K562 (cell line): ENCODE results near the gene FRK. TPM values are rescaled to one million over a fixed set of nuclear protein-coding genes. Genes with fewer than 3 reads are reported as not detected.

ENCODE experiments used
- ATAC-seq: fragments of 200-7000 bp; cut with Tn5 transposase; 3 replicates; pipeline ENCODE4 v1.9.1; 2020; ENCODE audit warnings: moderate library complexity
- BruUV-seq: library from RNA; stranded (reverse); fragments of 400-500 nt; replicated peaks from 2 replicates; lab custom pipeline; 2021; lab: Mats Ljungman, UMichigan
- CTCF ChIA-PET: fragments of 300-600 bp; formaldehyde crosslinking; extraction: SDS; loops from one replicate; lab custom pipeline; 2021; ENCODE audit warnings: low intra/inter-chr PET ratio; lab: Yijun Ruan, JAX
- POLR2A ChIA-PET: fragments of 300-600, 350-650 bp; sonication (Branson Sonifier 250); formaldehyde crosslinking; extraction: SDS; loops from one replicate; lab custom pipeline; 2021; ENCODE audit warnings: antibody characterized with exemption, inconsistent platforms; lab: Yijun Ruan, JAX
- DNase-seq, 4 experiments: peaks; one replicate each; pipeline versions ENCODE4 v3.0.0 to v3.0.0-alpha.2; 2011 to 2018; ENCODE audit warnings: low spot score in 3 of 4, mixed read lengths in 3 of 4; ENCODE audit errors: extremely low read depth in 1 of 4
- FAIRE-seq: peaks from 2 replicates; lab custom pipeline; 2011; peaks lifted over from hg19 to GRCh38; lab: Jason Lieb, UNC
- H2AFZ ChIP-seq: 2 replicates; pipeline ENCODE4 v1.6.0; 2011; ENCODE audit warnings: low read depth, low read length, control low read depth, inconsistent platforms
- H3K27ac ChIP-seq: fragments of 200-600 bp; 3 replicates; pipeline ENCODE4 v1.8.0; 2011; ENCODE audit warnings: low read depth, mild to moderate bottlenecking, control low read depth, inconsistent platforms, low read length, moderate library complexity, mixed read lengths; ENCODE audit errors: extremely low read depth
- H3K27me3 ChIP-seq, 2 experiments: fragments of 300-600 bp in 1 of 2; 2 replicates in 1 of 2; 3 replicates in 1 of 2; pipeline versions ENCODE4 v1.6.0 to v1.8.0; 2011; ENCODE audit warnings: inconsistent platforms in 2 of 2, low read length in 2 of 2, mild to moderate bottlenecking in 1 of 2, mixed read lengths in 1 of 2, moderate library complexity in 1 of 2; ENCODE audit not compliant: control insufficient read depth in 2 of 2, insufficient read depth in 2 of 2
- H3K36me3 ChIP-seq: fragments of 300-600 bp; 3 replicates; pipeline ENCODE4 v1.8.0; 2011; ENCODE audit warnings: mild to moderate bottlenecking, low read length, inconsistent platforms; ENCODE audit not compliant: control insufficient read depth, insufficient read depth
- H3K4me1 ChIP-seq, 2 experiments: fragments of 200-600 bp in 1 of 2; replicated peaks in 1 of 2; 2 replicates in 1 of 2; 3 replicates in 1 of 2; pipeline versions ENCODE4 v1.5.1 to v1.8.0; 2011; ENCODE audit warnings: inconsistent platforms in 2 of 2, low read length in 2 of 2, mild to moderate bottlenecking in 1 of 2, mixed read lengths in 1 of 2, moderate library complexity in 1 of 2; ENCODE audit not compliant: control insufficient read depth in 2 of 2, insufficient read depth in 2 of 2
- H3K4me2 ChIP-seq: 2 replicates; pipeline ENCODE4 v1.6.1; 2011; ENCODE audit warnings: low read length, control low read depth, inconsistent platforms, mixed read lengths; ENCODE audit not compliant: insufficient read depth
- H3K4me3 ChIP-seq: fragments of 200-600 bp; sonication (generic), shearing (Covaris generic); 2 replicates; pipeline ENCODE4 v1.5.1; 2016; ENCODE audit warnings: control low read depth, inconsistent platforms
- H3K79me2 ChIP-seq: fragments of 200-600 bp; 3 replicates; pipeline ENCODE4 v1.8.0; 2011; ENCODE audit warnings: low read length, inconsistent platforms; ENCODE audit not compliant: control insufficient read depth, insufficient read depth
- H3K9ac ChIP-seq, 2 experiments: 2 replicates each; pipeline versions ENCODE4 v1.6.0 to v1.6.1; 2011; ENCODE audit warnings: low read depth in 2 of 2, low read length in 2 of 2, control low read depth in 1 of 2, inconsistent platforms in 1 of 2, mild to moderate bottlenecking in 1 of 2, mixed read lengths in 1 of 2; ENCODE audit not compliant: insufficient read depth in 1 of 2
- H3K9me1 ChIP-seq: one replicate; pipeline ENCODE4 v1.6.0; 2011; ENCODE audit warnings: inconsistent platforms, mild to moderate bottlenecking, low read length, moderate library complexity; ENCODE audit not compliant: control insufficient read depth, insufficient read depth
- H3K9me3 ChIP-seq: replicated peaks from 2 replicates; pipeline ENCODE4 v1.5.1; 2011; ENCODE audit warnings: low read depth, low read length, inconsistent platforms; ENCODE audit not compliant: control insufficient read depth, insufficient read depth
- H4K20me1 ChIP-seq: replicated peaks from 2 replicates; pipeline ENCODE4 v1.6.1; 2011; ENCODE audit warnings: low read length, inconsistent platforms, mixed read lengths; ENCODE audit not compliant: control insufficient read depth, insufficient read depth
- BRD4 ChIP-seq: fragments of 200-600 bp; sonication (generic); IDR thresholded peaks from 2 replicates; pipeline ENCODE4 v1.6.1; 2017; ENCODE audit warnings: inconsistent platforms
- EGR1 ChIP-seq: fragments of 450-650 bp; conservative IDR thresholded peaks from 2 replicates; pipeline ENCODE4 v1.6.1; 2017; ENCODE audit warnings: mild to moderate bottlenecking
- ILF3 ChIP-seq: fragments of 450-650 bp; IDR thresholded peaks from 2 replicates; pipeline ENCODE4 v1.6.1; 2018; ENCODE audit warnings: antibody characterized with exemption, mild to moderate bottlenecking, moderate library complexity, borderline replicate concordance
- KDM5B ChIP-seq: fragments of 200-600 bp; sonication (generic); IDR thresholded peaks from 2 replicates; pipeline ENCODE4 v1.6.1; 2012; ENCODE audit warnings: low read depth, mild to moderate bottlenecking, moderate library complexity, low read length, control low read depth, inconsistent platforms; ENCODE audit not compliant: insufficient replicate concordance
- MED1 ChIP-seq: sonication (generic); formaldehyde crosslinking; IDR thresholded peaks from 2 replicates; pipeline ENCODE4 v1.8.1; 2023; ENCODE audit warnings: missing genetic modification reagents, borderline replicate concordance
- MTF1 ChIP-seq: fragments of 250-450 bp; sonication (Bioruptor Pico); IDR thresholded peaks from 2 replicates; pipeline ENCODE4 v1.9.0; 2021; ENCODE audit warnings: moderate library complexity, mild to moderate bottlenecking, inconsistent platforms, borderline replicate concordance
- MYC ChIP-seq, 2 experiments: fragments of 250-450 bp in 1 of 2; sonication (Bioruptor Pico) in 1 of 2; IDR thresholded peaks; 2 replicates each; pipeline versions ENCODE4 v1.5.1 to v1.6.1; 2012 to 2021; ENCODE audit warnings: low read depth in 2 of 2, borderline replicate concordance in 1 of 2, improper control_type of control experiment in 1 of 2, low read length in 1 of 2, mild to moderate bottlenecking in 1 of 2, moderate library complexity in 1 of 2
- POLR2G ChIP-seq: fragments of 200-400 bp; formaldehyde crosslinking; IDR thresholded peaks from 2 replicates; pipeline ENCODE4 v1.6.1; 2017; ENCODE audit warnings: low read depth, mild to moderate bottlenecking, antibody characterized with exemption, low read length, moderate library complexity
- SNIP1 ChIP-seq: fragments of 450-650 bp; IDR thresholded peaks from 2 replicates; pipeline ENCODE4 v1.7.1; 2017; ENCODE audit warnings: low read depth, mild to moderate bottlenecking
- ZNF76 ChIP-seq: fragments of 250-450 bp; sonication (Bioruptor Pico); IDR thresholded peaks from 2 replicates; pipeline ENCODE4 v1.4.0; 2020; ENCODE audit warnings: mild to moderate bottlenecking, moderate library complexity, borderline replicate concordance
- WGBS: fragments of 100-300 bp; shearing (Covaris generic); methylation state at CpG from one replicate; pipeline ENCODE4 v1.1.6; 2016; ENCODE audit warnings: low coverage, mixed read lengths; ENCODE audit not compliant: insufficient coverage; ENCODE audit errors: missing lambda C conversion rate; 5-methylcytosine and 5-hydroxymethylcytosine counted together
- in situ Hi-C: fragments of 300-500 bp; cut with MboI; formaldehyde crosslinking; loops from 4 replicates; pipeline ENCODE4 v1.15.0; 2018; ENCODE audit warnings: inconsistent platforms, mixed read lengths
- intact Hi-C: fragments of 100-400 bp; cut with micrococcal nuclease; formaldehyde crosslinking; loops from 2 replicates; pipeline ENCODE4 v1.14.2; 2022
- polyA plus RNA-seq, 8 experiments: library from polyadenylated mRNA; depleted of rRNA in 4 of 8; stranded (reverse) in 5 of 8; unstranded in 3 of 8; fragments of >200 nt; fragmentation: Nextera tagmentation in 2 of 8; fragmentation: Illumina TruSeq in 1 of 8; extraction: Ambion mirVana in 2 of 8; extraction: Trizol in 1 of 8; gene quantifications; 2 replicates each; pipeline versions ENCODE4 v1.2.1 to v1.2.3, GENCODE V29; 2011 to 2014; ENCODE audit warnings: inconsistent platforms in 1 of 8, missing spikeins in 1 of 8
- total RNA-seq, 7 experiments: library from RNA; depleted of rRNA in 6 of 7; stranded (reverse); fragments of >200 nt in 6 of 7; fragmentation: Illumina TruSeq in 2 of 7; extraction: Trizol in 2 of 7; gene quantifications; 2 replicates each; pipeline versions ENCODE4 v1.2.1 to v1.2.3, GENCODE V29; 2011 to 2021; ENCODE audit warnings: low replicate concordance in 1 of 7
- TF ChIP-seq, protein P1 (sequence below): sonication (generic); formaldehyde crosslinking; IDR thresholded peaks from 2 replicates; pipeline ENCODE4 v1.8.1; 2023; ENCODE audit warnings: mild to moderate bottlenecking, missing genetic modification reagents

Gene FRK
- total and polyA plus RNA-seq, 9 of the 15 experiments (the other 6 are each of a cell fraction or from before 2014, with no cell fraction given): 0.01 to 0.29 (median 0.09) TPM

DNA sequence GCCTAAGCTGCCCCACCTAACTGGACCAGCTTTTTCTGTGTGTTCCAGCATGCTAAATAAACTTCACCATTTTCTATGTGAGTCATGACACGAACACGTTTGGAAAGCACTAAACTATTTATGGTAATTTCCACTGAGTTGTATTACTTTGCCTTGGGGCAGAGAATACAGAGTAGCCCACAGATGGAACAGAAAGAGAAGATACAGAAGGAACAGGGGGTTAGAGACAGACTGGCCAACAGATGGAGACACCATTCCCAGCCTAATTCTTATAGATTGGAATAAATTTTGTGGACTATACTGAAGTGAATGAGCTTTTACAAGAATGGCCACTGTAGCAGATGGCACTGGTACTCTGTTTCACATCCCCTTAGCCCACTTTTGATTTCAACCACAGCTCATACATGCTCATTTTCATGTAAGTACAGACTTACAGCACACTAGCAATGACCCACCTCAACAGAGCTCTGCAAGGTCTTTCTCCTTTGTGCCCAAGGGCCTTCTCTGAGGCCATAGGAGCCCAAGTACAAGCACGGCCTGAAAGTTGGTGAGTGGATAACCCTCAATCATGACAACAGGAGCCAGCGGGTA lies 26.8 kb upstream of the FRK start:
- no peak overlapping the region for H3K4me2 ChIP-seq
- H3K9me3 ChIP-seq: no peaks in the 10 kb centered on the region
- H3K4me1 ChIP-seq: no peaks in the 10 kb centered on the region
- in situ Hi-C loops (no loop called here), intact Hi-C loops (no loop called here)
- H3K4me3 ChIP-seq: no peak overlapping the region
- no peaks in the 10 kb centered on the region; a peak in 1 of 5 replicates for H3K27me3 ChIP-seq
- no peaks in the 10 kb centered on the region for H4K20me1 ChIP-seq
- ATAC-seq (no peak), FAIRE-seq (no peak), DNase-seq (no peak)
- no peaks in the 10 kb centered on the region for H3K36me3 ChIP-seq
- H2AFZ ChIP-seq: no peak overlapping the region
- no peak overlapping the region for H3K27ac ChIP-seq
- ChIA-PET CTCF (no interaction called here), POLR2A (no interaction called here)
- no peaks in the 10 kb centered on the region for H3K79me2 ChIP-seq
- H3K9me1 ChIP-seq: no peaks in the 10 kb centered on the region
- H3K9ac ChIP-seq: no peak overlapping the region
- 1% methylated on average over 4 of the region's 4 CpGs for WGBS
- no peak for TF ChIP-seq ZNF76 (CRISPR knock-in tag)
- TF ChIP-seq, protein P1, sequence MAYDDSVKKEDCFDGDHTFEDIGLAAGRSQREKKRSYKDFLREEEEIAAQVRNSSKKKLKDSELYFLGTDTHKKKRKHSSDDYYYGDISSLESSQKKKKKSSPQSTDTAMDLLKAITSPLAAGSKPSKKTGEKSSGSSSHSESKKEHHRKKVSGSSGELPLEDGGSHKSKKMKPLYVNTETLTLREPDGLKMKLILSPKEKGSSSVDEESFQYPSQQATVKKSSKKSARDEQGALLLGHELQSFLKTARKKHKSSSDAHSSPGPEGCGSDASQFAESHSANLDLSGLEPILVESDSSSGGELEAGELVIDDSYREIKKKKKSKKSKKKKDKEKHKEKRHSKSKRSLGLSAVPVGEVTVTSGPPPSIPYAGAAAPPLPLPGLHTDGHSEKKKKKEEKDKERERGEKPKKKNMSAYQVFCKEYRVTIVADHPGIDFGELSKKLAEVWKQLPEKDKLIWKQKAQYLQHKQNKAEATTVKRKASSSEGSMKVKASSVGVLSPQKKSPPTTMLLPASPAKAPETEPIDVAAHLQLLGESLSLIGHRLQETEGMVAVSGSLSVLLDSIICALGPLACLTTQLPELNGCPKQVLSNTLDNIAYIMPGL (CRISPR knock-in tag): no peak
- no peak for TF ChIP-seq MTF1 (CRISPR knock-in tag)
- TF ChIP-seq KDM5B: no peak
- TF ChIP-seq BRD4: no peak
- TF ChIP-seq MYC (IDR thresholded peaks at IDR 0.05; ENCODE audit: low read depth, low read length): no peak
- TF ChIP-seq MYC (CRISPR knock-in tag; IDR thresholded peaks at IDR 0.05; ENCODE audit: borderline replicate concordance, low read depth): no peak
- TF ChIP-seq ILF3: no peak
- TF ChIP-seq SNIP1: no peak
- TF ChIP-seq POLR2G: no peak
- TF ChIP-seq EGR1: no peak
- TF ChIP-seq MED1 (CRISPR knock-in tag): no peak
- no TSS peak for BruUV-seq
